Islet of Langerhans (tissue), 1 donor: ENCODE measurements around the gene IYD.
"Not testable (repeated sequence)": the region's sequence is repeated elsewhere in the genome, so short reads cannot be mapped to it uniquely, and the experiment has no call there.

ENCODE experiments used
- FAIRE-seq: peaks from one replicate; lab custom pipeline; 2011; peaks lifted over from hg19 to GRCh38; lab: Jason Lieb, UNC

Gene IYD

GRCh38 chr6:150430815-150431214 lies 62.0 kb downstream of the IYD start:
- FAIRE-seq, result no peak

DNA sequence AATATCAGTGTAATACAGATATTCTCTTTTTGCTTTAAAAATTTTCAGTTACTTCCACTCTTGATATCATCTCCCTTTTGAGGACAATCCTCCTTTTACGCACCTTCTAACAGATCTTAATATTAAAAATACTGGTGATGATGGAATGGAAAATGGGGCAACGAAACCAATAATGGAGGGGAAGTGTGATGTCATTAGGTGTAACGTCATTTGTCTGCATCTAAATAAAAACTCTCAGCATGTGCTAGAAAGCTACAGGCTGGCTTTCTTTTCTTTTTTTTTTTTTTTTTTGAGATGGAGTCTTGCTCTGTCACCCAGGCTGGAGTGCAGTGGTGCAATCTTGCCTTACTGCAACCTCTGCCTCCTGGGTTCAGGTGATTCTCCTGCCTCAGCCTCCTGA lies 66.5 kb downstream of the IYD start:
- no peak for FAIRE-seq

GRCh38 chr6:150435832-150436231 lies 67.0 kb downstream of the IYD start:
- no peak for FAIRE-seq

- FAIRE-seq, result no peak
Observed at GRCh38 chr6:150439373-150439772, 70.6 kb downstream of the IYD start.

DNA sequence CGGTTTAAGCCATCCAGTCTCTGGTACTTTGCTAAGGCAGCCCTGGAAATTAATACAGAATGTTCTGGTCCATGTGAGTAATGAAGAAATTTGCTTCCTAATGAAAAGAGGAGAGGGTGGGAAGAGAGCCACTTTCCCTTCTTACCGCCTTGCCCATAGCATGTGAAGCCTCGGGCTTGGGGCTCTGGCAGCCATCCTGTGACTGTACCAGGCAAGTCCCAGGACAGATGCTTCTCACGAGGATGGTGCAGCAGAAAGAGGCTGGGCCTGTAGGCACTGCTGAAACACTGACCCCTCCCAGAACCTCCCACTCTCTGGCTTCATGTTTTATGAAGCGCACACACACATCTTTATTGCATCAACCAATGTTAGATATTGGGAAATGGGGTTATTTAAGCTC lies 74.8 kb downstream of the IYD start:
- no peak for FAIRE-seq

DNA sequence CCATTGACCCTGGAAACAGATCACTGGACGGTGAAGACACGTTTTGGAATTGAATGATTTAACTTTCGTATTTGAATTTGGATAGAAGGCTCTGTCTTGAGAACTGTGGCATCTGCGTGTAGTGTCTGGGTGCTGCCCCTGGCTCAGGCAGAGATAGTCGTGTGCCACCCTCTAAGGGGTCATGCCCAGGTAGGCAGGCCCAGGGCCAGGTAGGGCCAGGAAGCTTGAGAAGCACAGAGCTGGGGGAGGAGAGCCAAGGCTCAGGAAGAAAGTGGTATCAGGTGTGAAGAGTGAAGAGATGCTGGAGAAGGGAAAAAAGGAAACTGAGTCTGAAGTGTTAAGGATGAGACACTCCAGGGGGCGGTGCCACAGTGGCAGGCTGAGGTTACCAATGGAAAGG lies 75.5 kb downstream of the IYD start:
- no peak for FAIRE-seq

GRCh38 chr6:150445486-150445885 lies 76.7 kb downstream of the IYD start:
- no peak for FAIRE-seq

DNA sequence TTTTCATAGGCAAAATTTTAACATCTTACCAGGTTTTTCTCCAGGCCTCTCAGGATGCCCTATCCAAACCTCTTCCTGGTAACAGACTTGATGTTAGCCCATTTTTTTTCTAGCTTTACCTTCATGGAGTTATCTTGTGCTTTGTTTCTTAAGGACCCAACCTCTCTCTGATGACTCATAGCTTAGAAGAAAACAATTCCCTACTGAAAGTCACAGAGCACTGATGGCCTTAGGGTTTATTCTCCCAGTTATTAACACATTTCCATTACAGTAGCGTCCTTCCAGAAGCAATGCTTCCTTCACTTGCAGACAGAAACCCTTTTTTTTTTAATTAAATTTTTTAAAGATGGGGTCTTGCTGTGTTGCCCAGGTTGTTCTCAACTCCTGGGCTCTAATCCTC lies 79.4 kb downstream of the IYD start:
- FAIRE-seq, result no peak

- not testable (repeated sequence) for FAIRE-seq
Observed at GRCh38 chr6:150449055-150449454, 80.2 kb downstream of the IYD start.

DNA sequence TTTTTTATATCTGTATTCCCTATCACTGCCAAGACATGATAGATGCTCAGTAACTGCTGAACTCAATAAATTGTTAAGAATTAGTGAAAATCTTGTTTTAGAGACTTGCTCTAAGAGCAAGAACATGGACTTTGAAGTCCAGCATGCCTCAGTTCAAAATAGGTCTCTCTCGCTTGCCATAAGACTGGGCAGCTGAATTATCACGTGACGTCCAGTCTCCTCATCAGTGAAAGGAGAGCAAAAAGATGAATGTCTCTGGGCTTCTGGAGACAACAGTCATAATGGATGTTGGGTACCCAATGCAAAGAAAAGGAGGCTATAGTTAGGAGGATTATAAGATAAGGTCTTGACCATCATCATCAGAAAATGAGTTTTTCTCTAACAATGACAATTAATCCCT lies 82.1 kb downstream of the IYD start:
- no peak for FAIRE-seq

DNA sequence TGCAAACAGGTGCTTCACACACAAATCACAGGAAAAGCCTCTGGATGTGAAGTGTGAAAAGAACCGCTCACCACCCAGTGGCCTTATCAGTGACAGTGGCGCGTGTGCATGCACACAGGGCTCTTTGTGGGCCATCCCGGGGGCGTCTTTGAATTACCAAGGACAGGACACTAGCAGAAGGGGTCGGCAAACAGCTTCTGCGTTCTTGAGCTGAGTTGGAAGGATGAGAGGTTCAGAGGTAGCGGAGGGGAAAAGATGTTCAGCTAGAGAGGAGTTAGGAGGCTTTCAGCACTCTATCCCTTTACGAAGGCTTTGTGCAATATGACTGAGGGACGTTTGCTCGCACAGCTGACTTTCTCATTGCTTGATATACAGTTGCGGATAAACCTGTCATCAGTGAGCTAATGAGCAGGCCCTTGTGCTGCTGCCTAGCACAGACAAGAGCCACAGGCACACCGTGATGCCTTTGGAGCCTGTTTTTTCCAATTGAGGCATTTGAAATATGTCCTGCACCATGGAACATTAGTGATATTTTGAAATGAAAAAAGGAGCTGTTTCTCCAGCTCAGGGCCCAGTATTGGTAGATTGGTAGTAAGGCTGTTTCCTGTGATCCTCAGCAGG lies 83.1 kb downstream of the IYD start:
- FAIRE-seq, result no peak

DNA sequence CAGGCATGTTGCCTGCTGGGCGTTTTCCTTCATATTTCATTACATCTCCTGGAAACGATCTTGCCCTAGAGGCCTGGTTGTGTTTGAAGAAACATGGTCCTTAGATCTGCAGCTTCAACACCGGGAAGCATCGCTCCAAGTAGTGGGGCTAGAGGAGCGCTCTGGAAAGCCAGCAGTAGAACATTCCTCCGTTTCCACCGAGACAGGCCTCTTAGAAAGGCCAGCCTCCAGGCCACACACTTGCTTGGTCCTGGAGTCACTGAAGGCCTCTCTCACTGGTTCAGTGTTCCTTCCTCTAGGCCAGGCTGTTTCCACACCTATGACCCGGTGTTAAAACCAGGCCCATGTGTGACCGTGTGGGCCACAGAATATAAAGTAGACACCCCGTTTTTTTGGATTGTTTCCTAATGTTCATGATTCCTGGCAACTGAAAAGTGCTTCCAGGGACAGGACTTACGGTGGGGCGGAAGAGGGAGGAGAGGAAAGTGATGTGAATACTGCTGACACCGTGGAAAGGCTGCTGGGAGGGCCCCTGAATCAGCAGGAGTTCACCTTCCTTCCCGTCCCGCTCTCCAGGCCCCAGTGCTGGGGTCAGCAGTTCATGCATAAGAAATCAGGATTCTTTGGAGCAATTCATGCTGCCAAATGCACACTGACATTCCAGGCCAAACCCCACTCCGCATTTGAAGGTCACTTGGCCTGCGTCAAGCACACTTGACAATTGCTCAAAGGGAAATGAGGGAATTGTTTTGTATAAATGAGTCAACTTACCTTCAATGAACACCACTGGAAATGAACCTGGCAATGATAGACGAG lies 83.8 kb downstream of the IYD start:
- FAIRE-seq, result no peak

DNA sequence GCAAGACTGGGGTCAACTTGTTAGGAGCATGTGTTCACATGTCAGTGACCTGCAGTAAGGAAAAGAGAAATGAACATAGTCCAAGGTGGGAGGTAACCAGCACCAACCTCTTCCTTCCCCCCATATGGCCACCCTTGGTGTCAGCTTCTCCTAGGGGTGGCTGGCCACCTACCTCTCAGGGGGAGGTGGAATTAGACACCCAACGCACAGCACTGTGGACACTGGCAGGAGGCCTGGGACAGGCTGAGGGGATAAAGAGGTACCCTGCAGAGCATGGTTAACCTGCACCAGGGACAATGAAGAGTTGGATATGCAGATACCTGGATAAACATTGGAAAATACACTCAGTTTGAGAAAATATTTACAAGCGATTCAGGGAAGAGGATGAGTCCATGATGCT lies 84.5 kb downstream of the IYD start:
- no peak for FAIRE-seq
